Spleen (tissue), 7 donors: ENCODE data around the gene UMOD.

ENCODE experiments used
- POLR2A ChIP-seq, 3 donors: fragments of 450-650 bp; IDR thresholded peaks; one replicate each; pipeline ENCODE4 v1.5.1; 2017; ENCODE audit warnings: antibody characterized with exemption in 3 of 3, mild to moderate bottlenecking in 1 of 3
- POLR2AphosphoS5 ChIP-seq, 3 donors: sonication (generic); formaldehyde crosslinking; IDR thresholded peaks; one replicate each; pipeline ENCODE4 v1.5.1; 2017; ENCODE audit warnings: antibody characterized with exemption in 3 of 3
- TF ChIP-seq, protein P1 (sequence below), 11 experiments: fragments of 200-600 bp in 7 of 11; fragments of 450-650 bp in 4 of 11; sonication (generic) in 4 of 11; IDR thresholded peaks in 8 of 11; conservative IDR thresholded peaks in 3 of 11; 1 replicate in 7 of 11; 2 replicates in 4 of 11; pipeline versions ENCODE4 v1.4.0 to v1.8.0; 2016 to 2021; ENCODE audit warnings: antibody characterized with exemption in 11 of 11, inconsistent platforms in 4 of 11, mild to moderate bottlenecking in 1 of 11
- donor health status: DM: no; HTN: no; CAD: no; lungs with moderate emphysema.
- donor health status: DM: no; HTN: no; CAD: no.
- donor health status: DM: no; HTN: no; CAD: no.

DNA sequence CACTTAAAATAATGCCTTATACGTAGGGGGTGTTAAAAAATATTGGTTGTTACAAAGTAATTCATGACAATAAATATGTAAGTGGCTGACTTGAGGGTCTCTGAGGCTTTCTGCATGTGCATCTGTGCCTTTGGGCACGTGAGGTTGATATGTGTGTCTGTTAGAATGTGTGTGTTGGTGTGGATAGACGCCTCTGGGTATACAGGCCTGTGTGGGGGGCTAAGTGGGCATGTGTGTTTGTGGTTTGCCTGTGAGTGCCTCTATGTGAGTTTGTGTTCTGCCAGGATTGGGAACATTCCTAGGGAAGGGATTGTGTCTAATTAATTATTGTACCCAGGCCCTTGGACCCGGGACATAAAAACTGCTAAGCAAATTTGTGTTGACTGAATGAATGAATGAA is 44.2 kb downstream of the UMOD start:
- TF ChIP-seq, protein P1, sequence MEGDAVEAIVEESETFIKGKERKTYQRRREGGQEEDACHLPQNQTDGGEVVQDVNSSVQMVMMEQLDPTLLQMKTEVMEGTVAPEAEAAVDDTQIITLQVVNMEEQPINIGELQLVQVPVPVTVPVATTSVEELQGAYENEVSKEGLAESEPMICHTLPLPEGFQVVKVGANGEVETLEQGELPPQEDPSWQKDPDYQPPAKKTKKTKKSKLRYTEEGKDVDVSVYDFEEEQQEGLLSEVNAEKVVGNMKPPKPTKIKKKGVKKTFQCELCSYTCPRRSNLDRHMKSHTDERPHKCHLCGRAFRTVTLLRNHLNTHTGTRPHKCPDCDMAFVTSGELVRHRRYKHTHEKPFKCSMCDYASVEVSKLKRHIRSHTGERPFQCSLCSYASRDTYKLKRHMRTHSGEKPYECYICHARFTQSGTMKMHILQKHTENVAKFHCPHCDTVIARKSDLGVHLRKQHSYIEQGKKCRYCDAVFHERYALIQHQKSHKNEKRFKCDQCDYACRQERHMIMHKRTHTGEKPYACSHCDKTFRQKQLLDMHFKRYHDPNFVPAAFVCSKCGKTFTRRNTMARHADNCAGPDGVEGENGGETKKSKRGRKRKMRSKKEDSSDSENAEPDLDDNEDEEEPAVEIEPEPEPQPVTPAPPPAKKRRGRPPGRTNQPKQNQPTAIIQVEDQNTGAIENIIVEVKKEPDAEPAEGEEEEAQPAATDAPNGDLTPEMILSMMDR (IDR thresholded peaks at IDR 0.05 in 8 of 11, conservative IDR thresholded peaks at IDR 0.05 in 3 of 11) = no peak
- TF ChIP-seq POLR2AphosphoS5 (IDR thresholded peaks at IDR 0.05) (no peak), POLR2A (IDR thresholded peaks at IDR 0.05) (no peak)
